Activated CD4-positive, alpha-beta T cell treated with anti-CD3 and anti-CD28 coated beads, Interleukin-2, amount 50 U/mL, for 16 hours (primary cell): Measurements from ENCODE around the gene DIAPH3.

Source experiments
- DNase-seq: peaks from one replicate; pipeline ENCODE4 v3.0.0-alpha.2; 2020

Gene DIAPH3

GRCh38 chr13:60019119-60019993 lies 144.4 kb downstream of the DIAPH3 start:
- DNase-seq = peak; percentile 27

- DNase-seq = no peak
Measured at GRCh38 chr13:60018536-60018935, 145.2 kb downstream of the DIAPH3 start.

GRCh38 chr13:60016229-60016628 lies 147.5 kb downstream of the DIAPH3 start:
- no peak for DNase-seq

- DNase-seq = no peak
Measured at GRCh38 chr13:60013166-60013565, 150.6 kb downstream of the DIAPH3 start.

GRCh38 chr13:60012488-60012887 lies 151.2 kb downstream of the DIAPH3 start:
- no peak for DNase-seq

GRCh38 chr13:60009300-60010253 lies 154.2 kb downstream of the DIAPH3 start:
- no peak for DNase-seq

- DNase-seq = no peak
Measured at GRCh38 chr13:60001889-60002288, 161.8 kb downstream of the DIAPH3 start.

GRCh38 chr13:60000976-60001375 lies 162.8 kb downstream of the DIAPH3 start:
- DNase-seq = no peak

- DNase-seq = no peak
Measured at GRCh38 chr13:60000081-60000480, 163.6 kb downstream of the DIAPH3 start.

- DNase-seq = no peak
Measured at GRCh38 chr13:59997976-59998375, 165.8 kb downstream of the DIAPH3 start.

GRCh38 chr13:59996461-59996980 lies 167.2 kb downstream of the DIAPH3 start:
- DNase-seq = no peak

GRCh38 chr13:59991395-59991794 lies 172.3 kb downstream of the DIAPH3 start:
- no peak for DNase-seq

GRCh38 chr13:59982631-59983382 lies 180.9 kb downstream of the DIAPH3 start:
- no peak for DNase-seq

- no peak for DNase-seq
Measured at GRCh38 chr13:59979589-59979988, 184.1 kb downstream of the DIAPH3 start.

GRCh38 chr13:59978862-59979261 lies 184.9 kb downstream of the DIAPH3 start:
- DNase-seq = no peak

GRCh38 chr13:59976856-59977255 lies 186.9 kb downstream of the DIAPH3 start:
- no peak for DNase-seq

GRCh38 chr13:59975807-59976435 lies 187.8 kb downstream of the DIAPH3 start:
- DNase-seq = no peak

- no peak for DNase-seq
Measured at GRCh38 chr13:59970847-59971246, 192.9 kb downstream of the DIAPH3 start.

GRCh38 chr13:59963827-59964226 lies 199.9 kb downstream of the DIAPH3 start:
- DNase-seq = no peak

- DNase-seq = no peak
Measured at GRCh38 chr13:59963383-59963782, 200.3 kb downstream of the DIAPH3 start.

GRCh38 chr13:59962343-59962742 lies 201.4 kb downstream of the DIAPH3 start:
- DNase-seq = no peak

- no peak for DNase-seq
Measured at GRCh38 chr13:59960683-59961082, 203.0 kb downstream of the DIAPH3 start.
